ENCODE measurements around the gene SRRM5. TPM values are rescaled to one million over a fixed set of nuclear protein-coding genes. Genes with fewer than 3 reads are reported as not detected.
"Not testable (repeated sequence)": the region's sequence is repeated elsewhere in the genome, so short reads cannot be mapped to it uniquely, and the experiment has no call there.

Gene SRRM5
- total RNA-seq, 1 donor from 2014 or later, result 0.17 TPM

DNA sequence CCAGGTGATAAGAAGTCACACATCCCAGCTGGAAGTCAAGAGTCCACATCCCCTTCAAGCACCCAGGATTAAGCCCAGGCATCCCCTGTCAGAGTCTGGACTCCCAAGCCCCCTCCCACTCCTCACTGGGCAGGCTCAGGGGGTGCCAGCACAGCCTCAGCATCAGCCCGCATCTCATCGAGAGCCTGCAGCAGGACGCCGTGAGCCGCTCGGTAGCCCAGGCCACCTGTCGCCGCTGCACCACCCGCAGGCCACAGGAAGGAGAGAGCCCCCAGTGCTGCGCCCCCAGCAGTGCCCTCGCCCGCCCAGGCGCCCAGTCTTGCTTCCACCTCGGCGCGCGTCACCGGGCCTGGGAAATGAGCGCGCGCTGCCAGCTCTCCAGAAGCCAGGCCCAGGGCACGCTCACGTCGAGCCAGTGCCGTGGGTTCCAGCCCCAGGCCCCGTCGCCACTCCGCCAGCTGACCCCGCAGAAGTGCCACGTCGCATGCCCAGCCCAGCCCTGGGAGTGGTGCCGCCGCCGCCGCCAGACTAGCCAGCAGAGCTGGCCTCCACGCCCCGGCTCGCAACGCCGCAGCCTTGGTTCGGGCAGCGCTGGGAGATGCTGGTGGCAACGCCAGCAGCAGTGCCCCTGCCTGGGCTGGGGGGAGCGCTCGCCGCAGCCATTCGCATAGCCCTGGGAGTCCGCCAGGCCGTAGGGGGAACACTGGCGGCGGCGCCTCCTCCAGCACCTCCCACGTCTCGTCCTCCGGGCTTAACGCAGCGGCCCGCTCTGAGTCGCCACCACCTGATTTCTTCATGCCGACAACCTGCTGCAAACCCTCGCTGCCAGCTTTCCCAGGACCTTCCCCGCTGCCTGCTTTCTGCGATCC lies 19.8 kb upstream of the SRRM5 start:
- no peak for DNase-seq

- DNase-seq, result no peak
These were observed 19.0 kb upstream of the SRRM5 start for GRCh38 chr19:43592800-43593350.

GRCh38 chr19:43594081-43594697 lies 17.7 kb upstream of the SRRM5 start:
- no peak for DNase-seq

DNA sequence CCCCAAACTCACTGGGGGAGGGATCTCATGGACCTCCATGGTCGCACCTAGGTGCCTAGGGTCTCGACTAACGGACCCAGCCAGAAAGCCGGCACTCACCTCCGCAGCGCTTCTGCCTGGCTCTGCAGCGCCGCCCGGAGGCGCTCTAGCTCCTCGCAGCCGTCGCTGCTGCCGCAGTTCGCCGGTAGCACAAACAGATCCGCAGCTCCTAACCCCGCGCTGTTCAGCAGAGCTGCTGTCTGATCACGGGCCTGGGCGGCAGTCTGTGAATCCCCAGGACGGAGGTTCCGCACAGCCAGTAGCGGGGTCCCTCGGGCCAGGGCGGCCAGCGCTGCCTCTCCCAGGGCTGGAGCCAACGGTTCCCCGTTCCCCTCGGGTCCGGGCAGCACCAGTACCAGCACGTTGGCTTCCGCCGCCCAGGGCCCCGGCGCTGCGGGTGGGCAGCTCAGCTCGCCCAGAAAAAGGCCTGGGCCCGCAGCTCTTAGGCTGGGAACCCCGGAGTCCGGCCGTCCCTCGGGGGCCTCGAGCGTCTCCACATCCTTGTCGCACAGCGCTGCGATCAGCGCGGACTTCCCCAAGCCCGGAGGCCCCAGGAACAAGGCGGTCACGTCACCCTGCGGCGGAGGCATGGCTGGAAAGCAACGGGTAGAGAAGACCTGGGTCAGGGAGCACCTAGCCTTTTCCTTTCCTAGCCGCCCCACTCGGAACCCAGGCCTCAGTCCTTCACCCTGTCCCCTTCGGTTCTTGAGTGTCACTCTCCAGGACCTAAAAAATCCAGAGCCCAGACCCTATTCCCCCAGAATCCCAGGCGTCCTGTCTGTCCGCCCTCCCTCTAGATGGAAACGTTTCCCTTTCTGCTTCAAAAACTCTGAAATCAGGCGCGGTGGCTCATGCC lies 16.9 kb upstream of the SRRM5 start:
- DNase-seq, result peak; percentile 85

DNA sequence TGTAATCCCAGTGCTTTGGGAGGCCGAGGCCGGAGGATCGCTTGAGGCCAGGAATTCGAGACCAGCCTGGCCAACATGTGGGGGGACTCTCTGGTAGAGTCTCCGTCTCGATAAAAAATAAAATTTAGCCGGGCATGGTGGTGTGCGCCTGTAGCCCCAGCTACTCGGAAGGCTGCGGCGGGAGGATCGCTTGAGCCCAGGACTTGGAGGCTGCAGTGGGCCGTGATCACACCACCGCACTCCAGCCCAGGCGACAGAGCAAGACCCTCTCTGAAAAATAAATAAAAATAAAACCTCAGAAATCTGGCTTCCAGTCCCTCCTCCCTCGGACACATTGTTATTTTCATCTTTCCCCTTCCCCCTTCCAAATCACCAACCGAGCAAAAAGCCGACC lies 16.3 kb upstream of the SRRM5 start:
- no peak for DNase-seq

- peak; percentile 100 for DNase-seq
These were observed 15.7 kb upstream of the SRRM5 start, which contains the start of the genes IRGQ and ZNF576 for GRCh38 chr19:43595999-43596841. TSS of gene IRGQ (minus strand) at chr19:43596134. CDS start at chr19:43595338, 796 bp downstream. TSS of gene ZNF576 (plus strand) at chr19:43596595. CDS start at chr19:43597109, 514 bp downstream.

GRCh38 chr19:43596842-43597461 lies 14.9 kb upstream of the SRRM5 start:
- peak; percentile 10 for DNase-seq

- peak; percentile 27 for DNase-seq
These were observed 14.0 kb upstream of the SRRM5 start for GRCh38 chr19:43597876-43598275.

- DNase-seq, result no peak
These were observed 13.2 kb upstream of the SRRM5 start for GRCh38 chr19:43598445-43599240.

DNA sequence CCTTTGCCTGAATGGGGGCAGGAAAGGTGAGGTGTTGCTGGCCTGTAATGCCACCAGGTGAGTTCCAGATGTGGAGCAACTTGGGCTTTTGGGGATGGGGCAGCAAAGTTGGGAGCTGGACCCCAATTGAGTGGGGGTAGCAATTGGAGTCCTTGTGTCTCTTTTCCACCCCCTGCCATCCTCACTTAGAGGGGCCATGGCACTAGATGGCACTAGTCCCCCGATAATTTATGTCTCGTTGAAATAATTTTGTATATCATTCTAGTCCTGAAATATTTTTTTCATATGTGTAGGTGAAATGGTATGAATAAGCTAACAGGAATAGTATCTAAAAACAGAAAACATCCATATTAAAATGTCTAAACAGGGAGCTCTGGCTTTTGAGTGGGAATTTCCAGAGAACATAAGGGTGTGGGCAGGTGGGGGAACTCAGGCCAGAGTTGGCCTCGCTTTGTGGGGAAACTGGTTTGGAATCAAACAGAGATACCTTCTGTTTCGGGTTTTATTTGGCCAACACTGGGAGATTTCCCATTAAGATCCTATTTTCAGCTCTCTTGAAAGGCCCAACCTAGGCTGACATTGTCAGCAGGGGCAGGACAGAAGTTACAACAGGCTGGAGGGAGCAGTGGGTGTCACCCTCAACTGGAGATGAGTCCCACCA lies 12.1 kb upstream of the SRRM5 start:
- no peak for DNase-seq

DNA sequence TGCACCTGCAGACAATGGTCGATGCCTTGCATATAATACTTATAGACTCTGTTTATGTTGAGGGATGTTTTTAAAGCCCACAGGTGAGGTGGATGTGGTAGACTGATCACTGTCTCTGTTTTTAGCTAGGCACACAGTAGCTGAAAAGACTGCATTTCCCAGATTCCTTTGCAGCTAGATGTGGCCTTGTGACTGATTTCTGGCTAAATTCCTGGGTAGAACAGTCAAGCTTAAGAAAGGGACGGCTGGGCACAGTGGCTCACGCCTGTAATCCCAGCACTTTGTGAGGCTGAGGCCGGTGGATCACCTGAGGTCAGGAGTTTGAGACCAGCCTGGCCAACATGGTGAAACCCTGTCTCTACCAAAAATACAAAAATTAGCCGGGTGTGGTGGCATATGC lies 11.6 kb upstream of the SRRM5 start:
- not testable (repeated sequence) for DNase-seq

DNA sequence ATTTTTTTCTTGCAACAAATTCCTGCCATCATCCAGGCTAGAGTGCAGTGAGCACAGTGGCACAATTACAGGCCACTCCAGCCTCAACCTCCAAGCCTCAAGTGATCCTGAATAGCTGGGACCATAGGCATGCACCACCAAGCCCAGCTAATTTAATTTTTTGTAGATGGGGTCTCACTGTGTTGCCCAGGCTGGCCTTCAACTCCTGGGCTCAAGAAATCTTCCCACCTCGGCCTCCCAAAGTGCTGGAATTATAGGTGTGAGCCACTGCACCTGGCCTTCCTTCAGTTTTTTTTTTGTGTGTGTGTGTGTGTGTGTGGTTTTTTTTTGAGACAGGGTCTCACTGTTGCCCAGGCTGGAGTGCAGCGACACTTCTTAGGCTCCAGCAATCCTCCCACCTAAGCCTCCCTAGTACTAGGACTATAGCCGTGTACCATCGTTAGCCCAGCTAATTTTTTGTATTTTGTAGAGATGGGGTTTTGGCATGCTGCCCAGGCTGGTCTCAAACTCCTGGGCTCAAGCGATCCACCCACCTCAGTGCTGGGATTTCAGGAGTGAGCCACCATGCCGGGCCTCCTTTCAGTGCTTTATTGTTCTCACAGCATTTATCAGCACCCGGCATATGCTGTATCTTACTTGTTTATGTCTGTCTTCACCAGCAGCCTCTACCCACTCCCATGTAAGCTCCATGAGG lies 5.9 kb upstream of the SRRM5 start:
- DNase-seq, result no peak

- DNase-seq, result no peak
These were observed 5.2 kb upstream of the SRRM5 start for GRCh38 chr19:43606569-43607229.

GRCh38 chr19:43607238-43608205 lies 4.4 kb upstream of the SRRM5 start:
- no peak for DNase-seq

DNA sequence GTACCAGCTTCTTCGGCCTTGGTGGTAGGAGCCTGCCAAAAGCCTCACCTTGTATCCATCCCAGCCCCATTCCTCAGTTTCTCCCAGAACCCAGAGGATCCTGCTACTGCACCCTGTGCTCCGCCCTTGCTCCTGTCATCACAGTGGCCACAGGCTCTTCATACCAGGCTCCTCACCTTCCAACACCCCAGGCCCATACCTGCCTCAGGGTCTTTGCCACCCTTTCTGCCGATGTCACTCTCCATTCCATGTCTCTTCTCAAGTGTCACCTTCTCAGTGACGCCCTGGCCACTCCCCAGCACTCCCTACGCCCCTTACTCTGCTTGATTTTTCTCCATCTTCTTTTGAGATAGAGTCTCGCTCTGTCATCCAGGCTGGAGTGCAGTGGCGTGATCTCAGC lies 2.0 kb upstream of the SRRM5 start:
- DNase-seq, result no peak

- DNase-seq, result no peak
These were observed 1.4 kb upstream of the SRRM5 start for GRCh38 chr19:43610493-43610892.

DNA sequence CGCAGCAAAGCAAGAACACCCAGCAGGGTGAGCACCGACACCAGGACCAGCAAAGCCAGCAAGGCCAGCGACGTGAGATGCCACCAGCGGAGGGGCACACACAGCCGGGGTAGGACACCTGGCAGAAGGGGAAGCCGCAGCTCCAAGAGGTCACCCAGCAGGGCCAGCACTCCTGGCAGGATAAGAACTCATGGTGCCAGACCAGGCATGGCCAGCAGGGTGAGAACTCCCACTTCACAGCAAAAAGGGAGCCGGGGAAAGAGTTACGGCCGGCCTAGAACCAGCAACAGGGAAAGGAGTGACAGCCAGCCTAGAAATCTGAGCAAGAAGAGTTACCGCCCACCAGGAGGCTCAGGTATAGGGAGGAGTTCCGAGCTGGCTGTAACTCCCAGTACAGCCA lies 486 bp downstream of the SRRM5 start:
- DNase-seq, result no peak

Measured in dermis blood vessel endothelial cell (primary cell).